ENCODE measurements around the gene APLP1.
"Not testable (repeated sequence)": the region's sequence is repeated elsewhere in the genome, so short reads cannot be mapped to it uniquely, and the experiment has no call there.

The APLP1 gene

DNA sequence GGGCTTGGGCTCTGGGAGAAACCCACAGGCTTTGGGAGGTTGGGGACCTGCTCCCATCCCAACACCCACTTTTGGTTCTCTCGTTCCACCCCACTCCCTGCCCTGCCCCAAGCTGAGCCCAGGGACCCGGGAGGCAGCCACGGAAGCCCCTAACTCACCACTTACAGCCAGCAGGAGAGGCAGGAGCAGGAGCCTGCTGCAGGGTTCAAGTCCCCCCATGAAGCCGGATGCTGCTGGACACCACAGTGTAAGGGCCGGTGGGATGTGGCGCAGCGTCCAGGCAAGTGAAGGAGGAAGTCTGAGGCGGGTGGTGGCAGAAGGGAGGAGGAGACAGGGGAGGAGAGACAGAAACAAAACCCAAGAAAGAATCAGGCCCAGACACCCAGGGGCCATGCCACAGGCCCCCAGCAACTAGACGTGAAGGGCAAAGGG, 39.7 kb downstream of the APLP1 start, which contains the start of gene TYROBP:
TYROBP (minus strand) TSS at position 286 of the 432 bp plus-strand sequence; CDS start at position 219, 67 bp downstream.
- no peak for DNase-seq

DNA sequence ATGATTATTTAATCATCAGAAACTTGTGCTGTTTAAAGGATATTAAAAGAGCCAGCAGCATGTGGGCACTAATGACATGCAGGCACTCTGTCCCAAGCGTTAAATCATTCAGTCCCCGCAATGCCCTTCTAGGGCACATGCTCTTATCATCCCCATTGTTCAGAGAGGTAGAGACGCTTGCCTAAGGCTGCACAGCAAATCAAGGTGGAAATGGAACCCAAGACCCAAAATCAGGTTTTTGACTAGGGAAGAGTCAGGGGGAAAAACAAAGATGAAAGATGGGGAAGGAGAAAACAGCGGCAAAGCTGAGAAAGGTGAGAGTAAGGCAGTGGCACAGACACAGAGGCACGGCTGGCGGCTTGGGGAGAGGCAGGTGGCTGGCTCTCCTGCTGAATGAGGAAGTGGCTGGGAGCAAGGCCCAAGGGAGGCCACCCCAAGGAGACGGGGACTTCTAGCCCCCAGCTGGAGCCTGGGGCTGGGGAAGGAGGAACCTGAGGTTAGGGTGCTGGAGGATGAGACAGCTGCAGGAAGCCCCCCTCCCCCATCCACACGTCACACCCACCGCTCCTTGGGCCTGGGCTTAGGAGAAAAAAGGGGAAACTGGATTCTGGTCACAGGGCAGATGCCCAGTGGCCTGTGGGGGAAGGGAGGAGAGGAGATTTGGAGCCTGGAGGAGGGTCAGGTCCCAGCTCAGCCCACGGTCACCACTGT, 40.8 kb downstream of the APLP1 start:
- peak; percentile 50 for DNase-seq

DNA sequence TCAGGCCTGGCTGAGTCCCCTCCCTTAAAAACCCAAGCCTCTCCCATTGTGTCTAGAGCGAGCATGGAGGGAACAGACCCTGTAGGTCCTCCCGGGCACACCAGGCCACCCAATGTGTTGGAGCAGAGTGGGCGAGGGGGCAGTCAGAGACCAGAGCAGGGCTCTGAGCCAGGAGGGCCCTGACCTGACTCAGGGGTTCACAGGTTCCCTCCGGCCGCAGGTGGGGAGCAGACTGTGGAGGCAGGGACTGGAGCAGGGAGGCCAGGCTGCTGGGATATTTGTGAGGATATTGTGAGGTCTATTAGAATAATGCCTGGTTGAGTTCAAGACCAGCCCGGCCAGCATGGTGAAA, 41.3 kb downstream of the APLP1 start:
- no peak for DNase-seq

DNA sequence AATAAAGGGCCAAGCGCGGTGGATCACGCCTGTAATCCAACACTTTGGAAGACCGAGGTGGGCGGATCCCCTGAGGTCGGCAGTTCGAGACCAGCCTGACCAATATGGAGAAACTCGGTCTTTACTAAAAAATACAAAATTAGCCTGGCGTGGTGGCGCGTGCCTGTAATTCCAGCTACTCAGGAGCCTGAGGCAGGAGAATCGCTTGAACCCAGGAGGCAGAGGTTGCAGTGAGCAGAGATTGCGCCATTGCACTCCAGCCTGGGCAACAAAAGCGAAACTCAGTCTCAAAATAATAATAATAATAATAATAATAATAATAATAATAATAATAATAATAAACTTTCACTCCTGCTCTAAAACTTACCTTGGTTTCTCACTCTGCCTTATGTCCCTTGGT, 42.0 kb downstream of the APLP1 start:
- not testable (repeated sequence) for DNase-seq

DNA sequence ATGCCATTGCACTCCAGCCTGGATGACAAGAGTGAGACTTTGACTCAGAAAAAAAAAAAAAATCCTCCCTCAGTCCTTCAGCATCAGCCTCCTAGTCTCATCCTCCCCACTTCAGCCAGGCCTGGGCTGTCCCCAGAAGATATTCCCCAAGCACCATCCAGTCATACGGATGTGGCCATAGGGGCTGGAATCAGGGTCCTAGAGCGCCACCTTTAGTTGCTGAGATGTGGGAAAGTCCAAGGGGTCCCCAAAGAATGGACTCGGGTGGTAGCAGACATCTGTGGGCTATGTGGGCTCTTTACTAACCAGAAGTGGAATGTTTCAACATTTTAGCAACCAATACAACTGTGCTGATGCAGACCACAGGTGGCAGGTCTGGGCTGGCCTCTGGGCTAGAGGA, 42.8 kb downstream of the APLP1 start:
- DNase-seq = no peak

DNA sequence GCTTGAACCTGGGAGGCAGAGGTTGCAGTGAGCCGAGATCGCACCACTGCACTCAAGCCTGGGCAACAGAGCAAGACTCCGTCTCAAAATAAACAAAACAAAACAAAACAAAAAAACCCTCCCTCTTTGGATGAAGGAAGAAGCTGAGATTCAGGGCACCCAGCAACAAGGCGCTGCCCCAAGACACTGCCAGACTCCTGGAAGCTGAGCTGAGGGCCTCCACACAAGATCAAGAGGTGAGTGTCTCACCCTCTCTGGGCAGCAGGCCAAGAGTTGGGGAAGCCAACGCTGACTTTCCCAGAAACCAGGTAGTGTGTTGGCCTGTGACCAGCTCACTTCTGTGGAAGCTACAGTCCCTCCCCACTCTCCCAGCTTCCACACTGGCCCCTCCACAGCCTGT, 43.4 kb downstream of the APLP1 start:
- DNase-seq = no peak

- DNase-seq = no peak
These were observed 45.2 kb downstream of the APLP1 start for GRCh38 chr19:35913589-35913988.

DNA sequence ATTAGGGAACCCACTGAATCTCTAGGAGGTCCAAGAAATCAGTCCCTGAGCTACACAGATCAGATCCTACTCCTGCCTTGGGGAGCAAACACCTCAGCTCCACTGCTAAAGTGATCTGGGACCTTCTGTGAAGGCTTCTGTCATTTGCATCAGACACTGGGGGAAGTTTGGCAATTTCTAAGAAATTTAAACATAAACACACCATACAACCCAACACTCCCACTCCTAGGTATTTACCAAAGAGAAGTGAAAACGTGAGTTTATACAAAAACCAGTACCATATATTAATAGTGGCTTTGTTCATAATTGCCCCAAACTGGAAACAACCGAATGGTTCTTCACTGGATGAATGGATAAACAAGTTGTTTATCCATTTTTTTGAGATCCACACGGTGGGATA, 47.1 kb downstream of the APLP1 start:
- DNase-seq = no peak

GRCh38 chr19:35919306-35919705, 50.9 kb downstream of the APLP1 start:
- no peak for DNase-seq

GRCh38 chr19:35921012-35921411, 52.6 kb downstream of the APLP1 start:
- no peak for DNase-seq

GRCh38 chr19:35925501-35925900, 57.1 kb downstream of the APLP1 start:
- DNase-seq = no peak

DNA sequence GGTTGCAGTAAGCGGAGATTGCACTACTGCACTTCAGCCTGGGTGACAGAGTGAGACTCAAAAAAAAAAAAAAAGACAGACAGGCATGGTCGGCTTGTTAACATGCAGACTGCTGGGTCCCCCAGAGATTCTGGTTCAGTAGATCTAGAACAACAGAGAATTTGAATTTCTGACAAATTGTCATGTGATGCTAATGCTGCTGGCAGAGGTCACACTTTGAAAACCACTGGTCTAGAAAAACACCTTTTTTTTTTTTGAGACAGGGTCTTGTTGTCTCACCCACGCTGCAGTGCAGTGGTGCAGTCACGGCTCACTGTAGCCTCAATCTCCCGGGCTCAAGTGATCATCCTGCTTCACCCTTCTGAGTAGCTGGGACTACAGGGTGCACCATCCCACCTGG, 60.1 kb downstream of the APLP1 start:
- no peak for DNase-seq

All from CD4-positive, alpha-beta T cell treated with Interleukin-12 subunit alpha and Interleukin-12 subunit beta, for 1 hour (primary cell).